Liver (tissue), 9 donors: ENCODE data around the gene KLF16. TPM values are rescaled to one million over a fixed set of nuclear protein-coding genes. Genes with fewer than 3 reads are reported as not detected.

ENCODE experiments used
- DNase-seq: peaks from one replicate; pipeline ENCODE4 v3.0.0-alpha.2; 2017; ENCODE audit warnings: low spot score
- H3K27ac ChIP-seq, 2 donors: one replicate each; pipeline ENCODE4 v1.7.0; 2013; ENCODE audit warnings: inconsistent platforms in 2 of 2, low read length in 2 of 2, control low read depth in 1 of 2, low read depth in 1 of 2, mild to moderate bottlenecking in 1 of 2
- H3K27me3 ChIP-seq, 4 donors: one replicate each; pipeline versions ENCODE4 v1.6.1 to v1.7.0; 2013; ENCODE audit warnings: low read length in 3 of 4, inconsistent platforms in 1 of 4, mild to moderate bottlenecking in 1 of 4, moderate library complexity in 1 of 4; ENCODE audit not compliant: control insufficient read depth in 4 of 4, insufficient read depth in 4 of 4
- H3K36me3 ChIP-seq, 4 donors: one replicate each; pipeline versions ENCODE4 v1.6.1 to v1.7.0; 2013; ENCODE audit warnings: low read length in 3 of 4, mild to moderate bottlenecking in 3 of 4, low read depth in 1 of 4, moderate library complexity in 1 of 4; ENCODE audit not compliant: control insufficient read depth in 4 of 4, insufficient read depth in 3 of 4
- H3K4me1 ChIP-seq, 4 donors: one replicate each; pipeline versions ENCODE4 v1.6.1 to v1.7.0; 2013; ENCODE audit warnings: low read length in 3 of 4, mild to moderate bottlenecking in 3 of 4, moderate library complexity in 1 of 4; ENCODE audit not compliant: control insufficient read depth in 4 of 4, insufficient read depth in 4 of 4
- H3K4me3 ChIP-seq, 3 donors: one replicate each; pipeline versions ENCODE4 v1.6.1 to v1.7.0; 2013; ENCODE audit warnings: low read length in 3 of 3, control low read depth in 1 of 3, low read depth in 1 of 3, mild to moderate bottlenecking in 1 of 3
- H3K9ac ChIP-seq, 2 donors: one replicate each; pipeline ENCODE4 v1.7.0; 2013; ENCODE audit warnings: low read length in 2 of 2, mild to moderate bottlenecking in 2 of 2, moderate library complexity in 2 of 2, control low read depth in 1 of 2, low read depth in 1 of 2
- H3K9me3 ChIP-seq, 4 donors: one replicate each; pipeline versions ENCODE4 v1.6.1 to v1.7.0; 2013; ENCODE audit warnings: low read length in 3 of 4; ENCODE audit not compliant: control insufficient read depth in 4 of 4
- EGR1 ChIP-seq, 2 donors: IDR thresholded peaks; 2 replicates each; pipeline ENCODE4 v1.6.1; 2016 to 2018; ENCODE audit warnings: antibody characterized with exemption in 2 of 2, low read depth in 2 of 2
- FOXA2 ChIP-seq: IDR thresholded peaks from 2 replicates; pipeline ENCODE4 v1.6.1; 2016; ENCODE audit warnings: antibody characterized with exemption
- GABPA ChIP-seq, 2 donors: IDR thresholded peaks in 1 of 2; conservative IDR thresholded peaks in 1 of 2; 2 replicates each; pipeline ENCODE4 v1.6.1; 2016; ENCODE audit warnings: antibody characterized with exemption in 2 of 2, mild to moderate bottlenecking in 1 of 2, moderate library complexity in 1 of 2
- HNF4A ChIP-seq, 2 donors: conservative IDR thresholded peaks; 2 replicates each; pipeline ENCODE4 v1.6.1; 2016; ENCODE audit warnings: antibody characterized with exemption in 2 of 2, mild to moderate bottlenecking in 2 of 2
- JUND ChIP-seq, 2 donors: IDR thresholded peaks; 2 replicates each; pipeline ENCODE4 v1.6.1; 2016; ENCODE audit warnings: antibody characterized with exemption in 2 of 2
- NR2F2 ChIP-seq: IDR thresholded peaks from 2 replicates; pipeline ENCODE4 v1.6.1; 2016; ENCODE audit warnings: antibody characterized with exemption
- RAD21 ChIP-seq, 2 donors: IDR thresholded peaks; 2 replicates each; pipeline ENCODE4 v1.6.1; 2016; ENCODE audit warnings: antibody characterized with exemption in 2 of 2, mild to moderate bottlenecking in 2 of 2
- RXRA ChIP-seq, 2 donors: IDR thresholded peaks; 2 replicates each; pipeline ENCODE4 v1.6.1; 2017 to 2018; ENCODE audit warnings: antibody characterized with exemption in 2 of 2, mild to moderate bottlenecking in 1 of 2
- TAF1 ChIP-seq: conservative IDR thresholded peaks from 2 replicates; pipeline ENCODE4 v1.6.1; 2016; ENCODE audit warnings: antibody characterized with exemption, mild to moderate bottlenecking
- YY1 ChIP-seq: IDR thresholded peaks from 2 replicates; pipeline ENCODE4 v1.6.1; 2016; ENCODE audit warnings: antibody characterized with exemption, mild to moderate bottlenecking
- WGBS: extraction: QIAGEN DNeasy Blood & Tissue Kit; methylation state at CpG from one replicate; pipeline ENCODE4 v1.1.7; 2013; 5-methylcytosine and 5-hydroxymethylcytosine counted together
- polyA plus RNA-seq, 2 donors: library from polyadenylated mRNA; stranded (reverse) in 1 of 2; unstranded in 1 of 2; fragments of 200-250 nt in 1 of 2; fragments of >200 nt in 1 of 2; fragmentation: Nextera tagmentation in 1 of 2; extraction: Ambion mirVana in 1 of 2; gene quantifications; one replicate each; pipeline versions ENCODE4 v1.2.1 to v1.2.3, GENCODE V29; 2013 to 2015
- total RNA-seq, 2 donors: library from RNA; depleted of rRNA; stranded (reverse); fragments of >200 nt; gene quantifications; one replicate each; pipeline ENCODE4 v1.2.3, GENCODE V29; 2014
- TF ChIP-seq, protein P1 (sequence below): IDR thresholded peaks from 2 replicates; pipeline ENCODE4 v1.6.1; 2016; ENCODE audit warnings: antibody characterized with exemption
- TF ChIP-seq, protein P2 (sequence below): IDR thresholded peaks from 2 replicates; pipeline ENCODE4 v1.6.1; 2016; ENCODE audit warnings: antibody characterized with exemption
- TF ChIP-seq, protein P3 (sequence below): IDR thresholded peaks from 2 replicates; pipeline ENCODE4 v1.6.1; 2016; ENCODE audit warnings: antibody characterized with exemption, mild to moderate bottlenecking
- TF ChIP-seq, protein P4 (sequence below): IDR thresholded peaks from 2 replicates; pipeline ENCODE4 v1.6.1; 2016; ENCODE audit warnings: antibody characterized with exemption
- donor health status: healthy.
- donor health status: healthy.
- donor health status: healthy.
- donor health status: healthy.
- donor health status: healthy.

KLF16 gene
- total and polyA plus RNA-seq, 4 donors, result 1.2 to 14.8 (median 6.0) TPM

DNA sequence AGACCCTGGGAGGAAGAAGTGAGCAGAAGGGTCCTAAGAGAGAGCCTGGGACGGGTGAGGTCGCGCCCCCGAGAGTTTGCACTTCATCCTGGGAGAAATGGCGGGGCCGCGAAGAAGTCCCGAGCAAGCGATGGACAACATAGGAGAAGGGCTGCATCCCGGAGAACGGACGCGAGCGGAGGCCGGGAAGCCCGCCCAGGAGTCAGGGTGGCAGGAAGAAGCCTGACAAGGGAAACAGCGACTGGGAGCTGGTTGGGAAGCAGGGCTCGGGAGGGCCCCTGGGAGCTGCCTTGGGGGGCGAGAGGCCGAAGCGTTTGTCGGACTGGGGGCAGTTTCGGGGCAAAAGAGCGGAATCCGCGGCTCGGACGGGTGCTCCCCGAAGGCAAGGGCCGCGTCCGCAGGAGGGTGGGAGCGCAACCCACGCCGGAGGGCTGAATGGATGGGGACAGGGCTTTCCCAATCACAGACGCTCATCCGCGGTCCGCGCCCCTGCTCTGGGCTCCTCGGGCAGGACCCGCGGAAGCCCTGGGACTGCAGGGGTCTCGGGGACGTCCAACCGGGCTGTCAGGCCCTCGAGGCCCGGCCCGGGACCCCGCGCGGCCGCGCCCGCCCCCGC, 21.4 kb upstream of the KLF16 start:
- Histone ChIP-seq H3K36me3 (peaks cover 0 to 4% (median 2%) of the 10 kb centered on the region in 4 donors), H3K4me3 (peak overlapping the region; percentile 71 to 98 (median 83)), H3K27ac (peak overlapping the region; percentile 6 to 74), H3K4me1 (peaks cover 1 to 34% (median 24%) of the 10 kb centered on the region in 4 donors), H3K27me3 (no peaks in the 10 kb centered on the region), H3K9me3 (no peaks in the 10 kb centered on the region), H3K9ac (peak overlapping the region; percentile 48 to 89)
- DNase-seq, result no peak
- TF ChIP-seq RAD21 (IDR thresholded peaks at IDR 0.05) (no peak), JUND (IDR thresholded peaks at IDR 0.05) (no peak), FOXA2 (no peak), YY1 (peak; percentile 34), RXRA (IDR thresholded peaks at IDR 0.05) (no peak), EGR1 (IDR thresholded peaks at IDR 0.05; ENCODE audit: low read depth in 2 of 2) (no peak), TAF1 (no peak)
- under 1% methylated on average over 56 of the region's 56 CpGs for WGBS

DNA sequence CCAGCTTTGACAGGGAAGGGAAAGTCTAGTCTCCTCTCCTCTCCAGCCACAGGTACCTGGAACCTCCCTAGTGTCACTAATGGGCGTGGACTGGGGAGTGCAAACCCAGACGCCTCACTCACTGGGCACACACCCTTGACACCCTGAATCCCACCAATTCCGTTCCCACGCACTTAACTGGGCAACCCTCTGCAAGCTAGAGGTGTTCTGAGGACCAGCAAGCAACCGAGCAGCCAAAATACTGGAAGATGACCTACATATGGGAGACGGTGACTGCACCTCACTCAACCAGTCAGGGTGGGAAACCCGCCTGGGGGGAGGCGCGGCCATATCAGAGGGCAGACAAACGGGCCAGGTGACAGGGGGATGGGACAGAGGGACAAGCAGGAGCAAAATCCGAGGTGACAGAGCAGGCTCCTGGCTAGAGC, 20.9 kb upstream of the KLF16 start:
- 4% methylated on average over 11 of the region's 11 CpGs for WGBS
- Histone ChIP-seq H3K27me3 (no peaks in the 10 kb centered on the region), H3K4me3 (peak overlapping the region; percentile 71 to 98 (median 83)), H3K4me1 (peaks cover 1 to 34% (median 24%) of the 10 kb centered on the region in 4 donors), H3K9me3 (no peaks in the 10 kb centered on the region), H3K27ac (peak overlapping the region; percentile 6 to 74), H3K9ac (peak overlapping the region; percentile 48 to 89), H3K36me3 (peaks cover 0 to 4% (median 2%) of the 10 kb centered on the region in 4 donors)
- DNase-seq, result no peak
- TF ChIP-seq EGR1 (IDR thresholded peaks at IDR 0.05; ENCODE audit: low read depth in 2 of 2), result no peak
- TF ChIP-seq, protein P1, sequence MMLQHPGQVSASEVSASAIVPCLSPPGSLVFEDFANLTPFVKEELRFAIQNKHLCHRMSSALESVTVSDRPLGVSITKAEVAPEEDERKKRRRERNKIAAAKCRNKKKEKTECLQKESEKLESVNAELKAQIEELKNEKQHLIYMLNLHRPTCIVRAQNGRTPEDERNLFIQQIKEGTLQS, result no peak
- TF ChIP-seq JUND (IDR thresholded peaks at IDR 0.05), result no peak
- no peak for TF ChIP-seq HNF4A (conservative IDR thresholded peaks at IDR 0.05)
- no peak for TF ChIP-seq TAF1
- TF ChIP-seq, protein P2, sequence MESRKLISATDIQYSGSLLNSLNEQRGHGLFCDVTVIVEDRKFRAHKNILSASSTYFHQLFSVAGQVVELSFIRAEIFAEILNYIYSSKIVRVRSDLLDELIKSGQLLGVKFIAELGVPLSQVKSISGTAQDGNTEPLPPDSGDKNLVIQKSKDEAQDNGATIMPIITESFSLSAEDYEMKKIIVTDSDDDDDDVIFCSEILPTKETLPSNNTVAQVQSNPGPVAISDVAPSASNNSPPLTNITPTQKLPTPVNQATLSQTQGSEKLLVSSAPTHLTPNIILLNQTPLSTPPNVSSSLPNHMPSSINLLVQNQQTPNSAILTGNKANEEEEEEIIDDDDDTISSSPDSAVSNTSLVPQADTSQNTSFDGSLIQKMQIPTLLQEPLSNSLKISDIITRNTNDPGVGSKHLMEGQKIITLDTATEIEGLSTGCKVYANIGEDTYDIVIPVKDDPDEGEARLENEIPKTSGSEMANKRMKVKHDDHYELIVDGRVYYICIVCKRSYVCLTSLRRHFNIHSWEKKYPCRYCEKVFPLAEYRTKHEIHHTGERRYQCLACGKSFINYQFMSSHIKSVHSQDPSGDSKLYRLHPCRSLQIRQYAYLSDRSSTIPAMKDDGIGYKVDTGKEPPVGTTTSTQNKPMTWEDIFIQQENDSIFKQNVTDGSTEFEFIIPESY, result no peak
- no peak for TF ChIP-seq YY1
- no peak for TF ChIP-seq GABPA (IDR thresholded peaks at IDR 0.05 in 1 of 2, conservative IDR thresholded peaks at IDR 0.05 in 1 of 2)

DNA sequence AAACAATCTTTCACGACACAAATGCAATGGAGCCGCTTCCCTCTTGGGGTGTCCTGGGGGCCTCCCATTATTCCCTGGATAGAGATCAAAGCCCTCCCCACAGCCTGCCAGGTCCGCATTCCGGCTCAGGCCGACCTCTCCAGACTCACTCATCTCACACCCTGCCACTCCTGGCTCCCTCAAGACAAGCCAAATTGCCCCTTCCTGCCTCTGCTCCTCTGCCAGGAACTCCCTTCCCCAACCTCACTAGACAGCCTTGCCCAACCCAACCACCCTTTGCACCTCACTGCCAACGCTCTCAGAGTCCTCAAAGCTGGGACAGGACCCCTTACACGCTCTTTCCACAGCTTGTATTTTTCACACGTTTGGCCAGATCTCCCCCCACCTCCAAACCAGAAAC, 20.4 kb upstream of the KLF16 start:
- H3K4me3 ChIP-seq, result peak overlapping the region; percentile 71 to 98 (median 83)
- peak overlapping the region in 1 of 2 donors; percentile 89 for H3K9ac ChIP-seq
- peaks cover 1 to 34% (median 24%) of the 10 kb centered on the region in 4 donors for H3K4me1 ChIP-seq
- no peaks in the 10 kb centered on the region for H3K9me3 ChIP-seq
- TF ChIP-seq GABPA (IDR thresholded peaks at IDR 0.05 in 1 of 2, conservative IDR thresholded peaks at IDR 0.05 in 1 of 2), result no peak
- TF ChIP-seq EGR1 (IDR thresholded peaks at IDR 0.05; ENCODE audit: low read depth in 2 of 2), result no peak
- no peak for TF ChIP-seq FOXA2
- no peak for TF ChIP-seq RXRA (IDR thresholded peaks at IDR 0.05)
- TF ChIP-seq, protein P2, result no peak
- no peak for TF ChIP-seq NR2F2
- TF ChIP-seq, protein P3, sequence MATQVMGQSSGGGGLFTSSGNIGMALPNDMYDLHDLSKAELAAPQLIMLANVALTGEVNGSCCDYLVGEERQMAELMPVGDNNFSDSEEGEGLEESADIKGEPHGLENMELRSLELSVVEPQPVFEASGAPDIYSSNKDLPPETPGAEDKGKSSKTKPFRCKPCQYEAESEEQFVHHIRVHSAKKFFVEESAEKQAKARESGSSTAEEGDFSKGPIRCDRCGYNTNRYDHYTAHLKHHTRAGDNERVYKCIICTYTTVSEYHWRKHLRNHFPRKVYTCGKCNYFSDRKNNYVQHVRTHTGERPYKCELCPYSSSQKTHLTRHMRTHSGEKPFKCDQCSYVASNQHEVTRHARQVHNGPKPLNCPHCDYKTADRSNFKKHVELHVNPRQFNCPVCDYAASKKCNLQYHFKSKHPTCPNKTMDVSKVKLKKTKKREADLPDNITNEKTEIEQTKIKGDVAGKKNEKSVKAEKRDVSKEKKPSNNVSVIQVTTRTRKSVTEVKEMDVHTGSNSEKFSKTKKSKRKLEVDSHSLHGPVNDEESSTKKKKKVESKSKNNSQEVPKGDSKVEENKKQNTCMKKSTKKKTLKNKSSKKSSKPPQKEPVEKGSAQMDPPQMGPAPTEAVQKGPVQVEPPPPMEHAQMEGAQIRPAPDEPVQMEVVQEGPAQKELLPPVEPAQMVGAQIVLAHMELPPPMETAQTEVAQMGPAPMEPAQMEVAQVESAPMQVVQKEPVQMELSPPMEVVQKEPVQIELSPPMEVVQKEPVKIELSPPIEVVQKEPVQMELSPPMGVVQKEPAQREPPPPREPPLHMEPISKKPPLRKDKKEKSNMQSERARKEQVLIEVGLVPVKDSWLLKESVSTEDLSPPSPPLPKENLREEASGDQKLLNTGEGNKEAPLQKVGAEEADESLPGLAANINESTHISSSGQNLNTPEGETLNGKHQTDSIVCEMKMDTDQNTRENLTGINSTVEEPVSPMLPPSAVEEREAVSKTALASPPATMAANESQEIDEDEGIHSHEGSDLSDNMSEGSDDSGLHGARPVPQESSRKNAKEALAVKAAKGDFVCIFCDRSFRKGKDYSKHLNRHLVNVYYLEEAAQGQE, result no peak
- TF ChIP-seq, protein P4, sequence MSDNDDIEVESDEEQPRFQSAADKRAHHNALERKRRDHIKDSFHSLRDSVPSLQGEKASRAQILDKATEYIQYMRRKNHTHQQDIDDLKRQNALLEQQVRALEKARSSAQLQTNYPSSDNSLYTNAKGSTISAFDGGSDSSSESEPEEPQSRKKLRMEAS, result no peak
- TF ChIP-seq, protein P1, result no peak
- no peak for TF ChIP-seq HNF4A (conservative IDR thresholded peaks at IDR 0.05)
- no peak for TF ChIP-seq RAD21 (IDR thresholded peaks at IDR 0.05)
- TF ChIP-seq TAF1, result no peak
- peak overlapping the region; percentile 6 to 74 for H3K27ac ChIP-seq
- H3K27me3 ChIP-seq, result no peaks in the 10 kb centered on the region
- 47% methylated on average over 8 of the region's 8 CpGs for WGBS
- DNase-seq, result no peak
- H3K36me3 ChIP-seq, result peaks cover 0 to 4% (median 2%) of the 10 kb centered on the region in 4 donors
